SK-N-SH (cell line): ENCODE data around the gene CEP78. TPM values are rescaled to one million over a fixed set of nuclear protein-coding genes. Genes with fewer than 3 reads are reported as not detected.
"Not testable (repeated sequence)": the region's sequence is repeated elsewhere in the genome, so short reads cannot be mapped to it uniquely, and the experiment has no call there.

Experiments
- CTCF ChIA-PET: fragments of 300-600, 350-600 bp; formaldehyde crosslinking; extraction: SDS; loops from one replicate; lab custom pipeline; 2021; lab: Yijun Ruan, JAX
- POLR2A ChIA-PET: fragments of 350-600 bp; sonication (Branson Sonifier 250); formaldehyde crosslinking; extraction: SDS; loops from one replicate; lab custom pipeline; 2020; ENCODE audit warnings: antibody characterized with exemption, inconsistent platforms; lab: Yijun Ruan, JAX
- DNase-seq: peaks from one replicate; pipeline ENCODE4 v3.0.0; 2012
- H2AFZ ChIP-seq: fragments of 200-600 bp; sonication (generic); 2 replicates; pipeline ENCODE4 v1.8.1; 2016; ENCODE audit warnings: antibody characterized with exemption, mild to moderate bottlenecking, low read depth
- H3F3A ChIP-seq: fragments of 200-600 bp; sonication (generic); replicated peaks from 2 replicates; pipeline ENCODE3; 2016; ENCODE audit warnings: antibody characterized with exemption, mild to moderate bottlenecking; ENCODE audit not compliant: insufficient read depth
- H3K27ac ChIP-seq, 2 experiments: fragments of 200-500 bp in 1 of 2; fragments of 200-600 bp in 1 of 2; sonication (Bioruptor generic) in 1 of 2; sonication (generic), shearing (Covaris generic) in 1 of 2; 2 replicates each; pipeline versions ENCODE4 v1.5.1 to v1.6.1; 2014 to 2016; ENCODE audit warnings: low read depth in 2 of 2, inconsistent platforms in 1 of 2, low read length in 1 of 2, mild to moderate bottlenecking in 1 of 2, mixed read lengths in 1 of 2
- H3K27me3 ChIP-seq: fragments of 200-600 bp; sonication (generic), shearing (Covaris generic); 2 replicates; pipeline ENCODE4 v1.6.1; 2016; ENCODE audit warnings: mixed run types; ENCODE audit not compliant: insufficient read depth
- H3K36me3 ChIP-seq, 2 experiments: fragments of 200-500 bp in 1 of 2; fragments of 200-600 bp in 1 of 2; sonication (Bioruptor generic) in 1 of 2; sonication (generic) in 1 of 2; replicated peaks in 1 of 2; 2 replicates each; pipeline versions ENCODE3 to v1.5.1; 2014 to 2016; ENCODE audit warnings: low read length in 1 of 2, mild to moderate bottlenecking in 1 of 2; ENCODE audit not compliant: insufficient read depth in 2 of 2, control insufficient read depth in 1 of 2
- H3K4me1 ChIP-seq, 2 experiments: fragments of 200-500 bp in 1 of 2; fragments of 200-600 bp in 1 of 2; sonication (Bioruptor generic) in 1 of 2; sonication (generic), shearing (Covaris generic) in 1 of 2; 2 replicates each; pipeline versions ENCODE4 v1.5.1 to v1.6.1; 2014 to 2016; ENCODE audit warnings: low read depth in 1 of 2, low read length in 1 of 2, mixed run types in 1 of 2; ENCODE audit not compliant: insufficient read depth in 2 of 2, control insufficient read depth in 1 of 2
- H3K4me2 ChIP-seq: fragments of 200-600 bp; sonication (generic), shearing (Covaris generic); 2 replicates; pipeline ENCODE4 v1.6.1; 2017; ENCODE audit warnings: mixed run types
- H3K4me3 ChIP-seq, 2 experiments: fragments of 200-500 bp in 1 of 2; fragments of 200-600 bp in 1 of 2; sonication (Bioruptor generic) in 1 of 2; sonication (generic), shearing (Covaris generic) in 1 of 2; 2 replicates each; pipeline versions ENCODE4 v1.5.1 to v1.8.1; 2014 to 2016; ENCODE audit warnings: low read depth in 2 of 2, inconsistent platforms in 1 of 2, low read length in 1 of 2, mild to moderate bottlenecking in 1 of 2, mixed read lengths in 1 of 2, moderate library complexity in 1 of 2
- H3K79me2 ChIP-seq: fragments of 200-600 bp; sonication (generic); 2 replicates; pipeline ENCODE4 v1.8.1; 2017; ENCODE audit warnings: mild to moderate bottlenecking; ENCODE audit not compliant: insufficient read depth
- H3K9ac ChIP-seq: fragments of 200-600 bp; sonication (generic); 2 replicates; pipeline ENCODE4 v1.6.1; 2017; ENCODE audit warnings: mixed run types
- H3K9me2 ChIP-seq: fragments of 200-600 bp; sonication (generic); 2 replicates; pipeline ENCODE4 v1.6.1; 2017; ENCODE audit warnings: mixed run types
- H3K9me3 ChIP-seq: fragments of 200-600 bp; sonication (generic); 2 replicates; pipeline ENCODE4 v1.6.1; 2017; ENCODE audit warnings: mixed run types, mild to moderate bottlenecking, moderate library complexity
- H4K20me1 ChIP-seq: fragments of 200-600 bp; sonication (generic); 2 replicates; pipeline ENCODE4 v1.6.1; 2017; ENCODE audit warnings: mild to moderate bottlenecking, mixed run types; ENCODE audit not compliant: insufficient read depth
- FOXJ3 ChIP-seq: sonication (generic); formaldehyde crosslinking; IDR thresholded peaks from 2 replicates; pipeline ENCODE4 v1.5.1; 2020; ENCODE audit warnings: mild to moderate bottlenecking, missing genetic modification reagents
- GABPA ChIP-seq: IDR thresholded peaks from 2 replicates; pipeline ENCODE4 v1.4.0; 2012; ENCODE audit warnings: low read depth, mild to moderate bottlenecking
- GATA2 ChIP-seq: sonication (generic); formaldehyde crosslinking; IDR thresholded peaks from 2 replicates; pipeline ENCODE4 v1.5.0; 2020; ENCODE audit warnings: mild to moderate bottlenecking, missing genetic modification reagents
- JUND ChIP-seq: IDR thresholded peaks from 2 replicates; pipeline ENCODE4 v1.4.0; 2012
- MXI1 ChIP-seq: IDR thresholded peaks from 2 replicates; pipeline ENCODE4 v1.6.1; 2012; ENCODE audit warnings: mild to moderate bottlenecking, low read depth, low read length, improper control_type of control experiment
- NFIC ChIP-seq: IDR thresholded peaks from 2 replicates; pipeline ENCODE4 v1.4.0; 2012; ENCODE audit warnings: borderline replicate concordance
- NRF1 ChIP-seq: IDR thresholded peaks from 2 replicates; pipeline ENCODE4 v1.6.1; 2012; ENCODE audit warnings: low read depth, mild to moderate bottlenecking, low read length
- SMC3 ChIP-seq: IDR thresholded peaks from 2 replicates; pipeline ENCODE4 v1.6.1; 2012; ENCODE audit warnings: low read depth, low read length, improper control_type of control experiment
- WGBS: methylation state at CpG from one replicate; pipeline ENCODE4 v1.1.6; 2017; ENCODE audit warnings: low lambda C conversion rate; 5-methylcytosine and 5-hydroxymethylcytosine counted together
- polyA plus RNA-seq, 3 experiments: library from polyadenylated mRNA; depleted of rRNA; stranded (reverse); fragments of >200 nt; gene quantifications; 2 replicates each; pipeline ENCODE4 v1.2.3, GENCODE V29; 2012
- TF ChIP-seq, protein P1 (sequence below): IDR thresholded peaks from 2 replicates; pipeline ENCODE4; 2012
- TF ChIP-seq, protein P2 (sequence below): fragments of 150-350 bp; IDR thresholded peaks from 2 replicates; pipeline ENCODE4 v1.6.1; 2017; ENCODE audit warnings: antibody characterized with exemption, low read length, low read depth, borderline replicate concordance
- TF ChIP-seq, protein P3 (sequence below): IDR thresholded peaks from 2 replicates; pipeline ENCODE4 v1.4.0; 2012; ENCODE audit warnings: low read depth, borderline replicate concordance

The CEP78 gene
- polyA plus RNA-seq, 1 of the 3 experiments (the other 2 are of a cell fraction): 6.2 TPM

DNA sequence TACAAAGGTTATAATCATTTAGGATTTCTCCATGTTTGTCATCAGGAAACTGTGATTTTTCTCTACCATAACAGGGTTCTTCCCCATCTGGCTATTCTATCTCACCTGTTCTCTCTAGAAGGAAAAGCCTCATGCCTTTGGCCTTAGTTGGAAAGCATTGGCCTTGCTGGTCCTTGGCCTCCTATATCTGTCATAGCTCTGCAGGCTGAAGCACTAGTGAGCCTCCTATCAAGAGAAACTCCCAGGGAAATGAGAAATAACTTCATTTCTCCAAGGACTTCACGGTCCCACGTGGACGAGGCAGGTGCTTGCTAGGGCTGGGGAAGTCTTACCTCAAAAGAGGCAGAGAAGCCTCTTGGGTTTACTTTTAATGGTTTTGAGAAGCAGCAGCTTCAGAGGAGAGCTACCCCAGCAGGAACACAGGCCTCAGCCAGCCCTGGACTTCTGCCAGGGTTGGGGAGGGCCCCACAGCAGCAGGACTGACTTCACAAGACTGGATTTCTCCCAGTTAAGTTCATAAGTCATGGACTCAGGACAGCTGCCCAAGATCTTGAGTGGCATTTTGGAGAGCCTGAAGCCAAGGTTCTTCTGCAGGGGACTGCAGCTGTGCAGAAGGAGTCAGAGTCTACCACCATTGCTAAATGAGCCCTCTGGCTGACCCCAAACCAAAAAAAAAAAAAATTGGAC, 45.2 kb downstream of the CEP78 start:
- Histone ChIP-seq H3K27me3 (no peaks in the 10 kb centered on the region), H3K4me1 (peaks cover 0 to 6% of the 10 kb centered on the region in 2 experiments; a peak in 1 of 4 replicates), H3K4me2 (no peak overlapping the region), H2AFZ (no peak overlapping the region), H3K27ac (peak overlapping the region in 1 of 2 experiments; percentile 22; a peak in 1 of 4 replicates), H4K20me1 (no peaks in the 10 kb centered on the region), H3K9ac (no peak overlapping the region), H3K36me3 (no peaks in the 10 kb centered on the region), H3K9me2 (no peaks in the 10 kb centered on the region), H3K79me2 (no peaks in the 10 kb centered on the region), H3K9me3 (no peaks in the 10 kb centered on the region), H3K4me3 (no peak overlapping the region), H3F3A (no peaks in the 10 kb centered on the region)
- TF ChIP-seq NFIC: peak; percentile 26; the same call in 1 of the 2 replicates
- TF ChIP-seq, protein P1, sequence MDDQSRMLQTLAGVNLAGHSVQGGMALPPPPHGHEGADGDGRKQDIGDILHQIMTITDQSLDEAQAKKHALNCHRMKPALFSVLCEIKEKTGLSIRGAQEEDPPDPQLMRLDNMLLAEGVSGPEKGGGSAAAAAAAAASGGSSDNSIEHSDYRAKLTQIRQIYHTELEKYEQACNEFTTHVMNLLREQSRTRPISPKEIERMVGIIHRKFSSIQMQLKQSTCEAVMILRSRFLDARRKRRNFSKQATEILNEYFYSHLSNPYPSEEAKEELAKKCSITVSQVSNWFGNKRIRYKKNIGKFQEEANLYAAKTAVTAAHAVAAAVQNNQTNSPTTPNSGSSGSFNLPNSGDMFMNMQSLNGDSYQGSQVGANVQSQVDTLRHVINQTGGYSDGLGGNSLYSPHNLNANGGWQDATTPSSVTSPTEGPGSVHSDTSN: peak; percentile 27; the same call in 1 of the 2 replicates
- no peak for TF ChIP-seq FOXJ3 (CRISPR knock-in tag)
- ChIA-PET POLR2A (interaction anchor here (0.6 kb wide), 1 partner anchor 16 kb away, joined by 3 read pairs; the partner anchor contains the start of gene PSAT1), CTCF (interaction anchor here (1.1 kb wide), 1 partner anchor 85 kb away, joined by 3 read pairs; no protein-coding TSS in a partner anchor)
- DNase-seq: peak; percentile 17
- 100% methylated on average over 3 of the region's 3 CpGs for WGBS

DNA sequence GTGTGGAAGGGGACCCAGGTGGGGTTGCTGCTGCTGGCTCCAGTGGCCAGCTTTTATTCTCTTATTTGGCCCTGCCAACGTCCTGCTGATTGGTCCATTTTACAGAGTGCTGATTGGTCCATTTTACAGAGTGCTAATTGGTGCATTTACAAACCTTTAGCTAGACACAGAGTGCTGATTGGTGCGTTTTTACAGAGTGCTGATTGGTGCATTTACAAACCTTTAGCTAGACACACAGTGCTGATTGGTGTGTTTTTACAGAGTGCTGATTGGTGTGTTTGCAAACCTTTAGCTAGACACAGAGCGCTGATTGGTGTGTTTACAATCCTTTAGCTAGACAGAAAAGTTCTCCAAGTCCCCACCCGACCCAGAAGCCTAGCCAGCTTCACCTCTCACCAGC, 48.3 kb downstream of the CEP78 start:
- ChIA-PET POLR2A (interaction anchor here (1.9 kb wide), 1 partner anchor 13 kb away, joined by 8 read pairs; the partner anchor contains the start of gene PSAT1), CTCF (interaction anchor here (1.3 to 1.6 kb wide), 2 partner anchors 23 to 85 kb away, joined by 4 to 6 read pairs; no protein-coding TSS in a partner anchor)
- H3K9me2 ChIP-seq, H3K4me3 ChIP-seq, H3K4me1 ChIP-seq, H3K9ac ChIP-seq, H3K79me2 ChIP-seq, H3F3A ChIP-seq, H3K4me2 ChIP-seq, H3K9me3 ChIP-seq, H3K27me3 ChIP-seq, DNase-seq, H3K27ac ChIP-seq, H4K20me1 ChIP-seq, H3K36me3 ChIP-seq, H2AFZ ChIP-seq: not testable (repeated sequence)
- WGBS: 62% methylated on average over 4 of the region's 4 CpGs

DNA sequence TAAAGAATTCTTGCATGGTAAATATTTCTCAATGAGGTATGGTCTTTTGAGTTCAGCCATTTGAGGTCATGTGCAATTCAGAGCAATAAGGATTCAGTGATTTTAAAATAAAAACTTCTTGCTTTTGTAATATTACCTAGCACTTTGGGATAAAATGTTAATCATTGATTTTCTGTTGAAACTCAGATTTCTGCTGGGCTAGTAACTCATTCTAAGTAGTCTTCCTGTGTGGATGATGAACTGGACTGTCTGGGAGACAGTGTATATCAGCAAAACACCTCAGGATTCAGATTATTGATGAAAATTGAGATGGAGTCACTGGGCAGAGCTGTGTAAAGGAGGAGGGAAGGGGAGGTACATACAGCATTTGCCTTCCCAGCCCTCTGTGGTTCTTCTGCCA, 50.2 kb downstream of the CEP78 start:
- H3K79me2 ChIP-seq: no peaks in the 10 kb centered on the region
- peaks cover 0 to 3% of the 10 kb centered on the region in 2 experiments; a peak in 1 of 4 replicates for H3K4me1 ChIP-seq
- no peak overlapping the region for H3K9ac ChIP-seq
- CTCF ChIA-PET: no interaction called here
- no peak overlapping the region for H2AFZ ChIP-seq
- no peak overlapping the region for H3K4me3 ChIP-seq
- no peaks in the 10 kb centered on the region for H3K9me2 ChIP-seq
- no peaks in the 10 kb centered on the region for H4K20me1 ChIP-seq
- DNase-seq: no peak
- no peak overlapping the region for H3K4me2 ChIP-seq
- POLR2A ChIA-PET: no interaction called here
- H3F3A ChIP-seq: no peaks in the 10 kb centered on the region
- H3K27ac ChIP-seq: no peak overlapping the region
- TF ChIP-seq NRF1 (no peak), SMC3 (no peak), JUND (no peak), GATA2 (CRISPR knock-in tag) (no peak), GABPA (no peak), MXI1 (no peak)
- TF ChIP-seq, protein P2, sequence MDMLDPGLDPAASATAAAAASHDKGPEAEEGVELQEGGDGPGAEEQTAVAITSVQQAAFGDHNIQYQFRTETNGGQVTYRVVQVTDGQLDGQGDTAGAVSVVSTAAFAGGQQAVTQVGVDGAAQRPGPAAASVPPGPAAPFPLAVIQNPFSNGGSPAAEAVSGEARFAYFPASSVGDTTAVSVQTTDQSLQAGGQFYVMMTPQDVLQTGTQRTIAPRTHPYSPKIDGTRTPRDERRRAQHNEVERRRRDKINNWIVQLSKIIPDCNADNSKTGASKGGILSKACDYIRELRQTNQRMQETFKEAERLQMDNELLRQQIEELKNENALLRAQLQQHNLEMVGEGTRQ: no peak
- TF ChIP-seq, protein P3, sequence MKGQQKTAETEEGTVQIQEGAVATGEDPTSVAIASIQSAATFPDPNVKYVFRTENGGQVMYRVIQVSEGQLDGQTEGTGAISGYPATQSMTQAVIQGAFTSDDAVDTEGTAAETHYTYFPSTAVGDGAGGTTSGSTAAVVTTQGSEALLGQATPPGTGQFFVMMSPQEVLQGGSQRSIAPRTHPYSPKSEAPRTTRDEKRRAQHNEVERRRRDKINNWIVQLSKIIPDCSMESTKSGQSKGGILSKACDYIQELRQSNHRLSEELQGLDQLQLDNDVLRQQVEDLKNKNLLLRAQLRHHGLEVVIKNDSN: no peak
- TF ChIP-seq, all 33 proteins: peak for 0
- Histone ChIP-seq H3K36me3 (no peaks in the 10 kb centered on the region), H3K9me3 (no peaks in the 10 kb centered on the region), H3K27me3 (no peaks in the 10 kb centered on the region)
